ENCODE data around the gene ANGEL2.
"Not testable (repeated sequence)": the region's sequence is repeated elsewhere in the genome, so short reads cannot be mapped to it uniquely, and the experiment has no call there.

Gene ANGEL2

DNA sequence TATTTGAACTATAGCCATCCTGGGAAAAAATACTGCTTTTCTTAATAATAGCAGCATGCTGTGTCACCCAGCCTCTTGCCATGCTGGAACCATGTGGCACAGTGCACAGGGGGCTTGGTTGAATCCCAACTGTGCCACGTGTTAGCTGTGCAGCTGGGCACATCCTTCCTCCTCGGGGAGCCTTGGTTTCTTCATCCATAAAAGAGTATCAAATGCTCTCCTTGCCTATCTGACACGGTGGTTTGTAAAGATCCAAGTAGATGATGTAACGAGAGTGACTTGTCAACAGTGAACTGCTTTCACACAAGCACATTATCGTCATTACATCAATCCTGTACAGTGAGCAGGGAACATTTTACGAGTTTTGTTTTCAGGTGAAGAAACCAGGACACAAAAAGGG lies 41.0 kb downstream of the ANGEL2 start:
- no peak for FAIRE-seq

DNA sequence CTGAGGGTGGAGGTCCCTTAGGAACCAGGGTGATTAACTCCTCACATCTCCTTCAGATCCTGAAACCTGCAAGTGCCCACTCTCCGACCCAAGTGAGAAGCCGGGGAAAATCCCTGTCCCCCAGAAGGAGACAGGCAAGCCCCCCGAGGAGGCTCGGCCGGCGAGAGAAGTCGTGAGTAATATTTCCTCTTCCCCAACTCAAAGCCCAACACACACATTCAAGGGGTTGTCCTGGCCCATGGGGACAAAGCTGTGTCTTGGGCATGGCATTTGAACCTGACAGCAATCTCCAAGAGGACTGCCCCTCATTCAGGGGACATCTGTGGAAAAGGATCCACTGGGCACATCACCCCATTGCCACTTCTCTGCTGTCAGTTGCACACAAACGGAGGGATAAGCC lies 41.8 kb downstream of the ANGEL2 start:
- FAIRE-seq, result no peak

DNA sequence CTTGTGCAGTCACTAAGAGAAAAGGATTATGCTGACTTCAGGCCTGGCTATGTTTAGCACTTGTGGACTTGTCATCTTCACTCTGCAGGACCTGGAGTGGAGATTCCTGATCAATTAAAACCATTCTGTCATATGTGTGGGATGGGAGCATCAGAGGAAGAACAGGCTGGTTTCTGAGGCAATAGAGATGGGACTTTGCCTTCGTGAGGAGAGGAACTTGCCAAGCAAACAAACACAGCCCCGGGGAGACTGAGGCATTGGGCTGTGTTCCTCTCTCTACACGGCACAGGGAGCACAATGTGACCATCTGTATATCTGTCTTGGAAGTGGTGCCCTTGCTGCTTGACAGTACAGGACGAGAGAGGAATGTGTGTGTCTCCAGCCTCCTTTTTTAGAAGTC lies 42.2 kb downstream of the ANGEL2 start:
- FAIRE-seq, result no peak

DNA sequence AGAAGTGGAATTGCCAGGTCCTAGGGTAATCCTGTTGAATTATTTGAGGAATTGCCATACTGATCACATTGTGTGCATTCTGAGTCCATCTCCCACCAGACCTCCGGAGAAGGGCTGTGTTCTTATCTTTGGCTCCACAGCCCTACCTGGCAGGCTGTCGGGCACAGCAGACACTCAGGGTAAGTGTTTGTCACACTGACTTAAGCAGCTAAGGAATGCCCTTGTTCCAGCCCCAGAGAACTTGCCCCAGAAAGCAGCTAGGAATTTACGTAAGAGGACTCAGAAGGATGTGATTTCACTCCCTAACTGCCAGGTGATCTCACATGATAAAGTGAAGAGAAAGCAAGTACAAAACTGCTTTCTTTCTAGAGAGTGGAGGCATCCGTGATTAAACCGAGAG lies 44.4 kb downstream of the ANGEL2 start:
- no peak for FAIRE-seq

DNA sequence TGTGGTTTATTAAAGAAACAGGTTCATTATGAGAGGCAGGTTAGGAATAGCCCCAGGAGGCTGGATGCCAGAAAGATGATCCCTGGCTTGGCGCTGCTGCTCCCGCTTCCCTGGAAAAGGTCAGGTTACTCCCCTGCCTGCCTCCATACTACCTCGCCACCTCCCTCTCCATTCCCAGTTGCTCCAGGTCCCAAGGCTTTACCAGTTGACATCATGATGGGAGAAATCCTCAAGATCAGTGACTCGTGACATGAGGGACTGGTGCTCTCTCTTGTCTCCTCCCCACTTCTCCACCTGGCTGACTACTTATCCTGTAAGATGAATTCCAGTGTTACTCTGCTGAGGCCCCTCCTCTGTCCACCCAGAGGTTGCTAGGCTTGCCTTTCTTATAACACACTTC lies 45.6 kb downstream of the ANGEL2 start:
- no peak for FAIRE-seq

DNA sequence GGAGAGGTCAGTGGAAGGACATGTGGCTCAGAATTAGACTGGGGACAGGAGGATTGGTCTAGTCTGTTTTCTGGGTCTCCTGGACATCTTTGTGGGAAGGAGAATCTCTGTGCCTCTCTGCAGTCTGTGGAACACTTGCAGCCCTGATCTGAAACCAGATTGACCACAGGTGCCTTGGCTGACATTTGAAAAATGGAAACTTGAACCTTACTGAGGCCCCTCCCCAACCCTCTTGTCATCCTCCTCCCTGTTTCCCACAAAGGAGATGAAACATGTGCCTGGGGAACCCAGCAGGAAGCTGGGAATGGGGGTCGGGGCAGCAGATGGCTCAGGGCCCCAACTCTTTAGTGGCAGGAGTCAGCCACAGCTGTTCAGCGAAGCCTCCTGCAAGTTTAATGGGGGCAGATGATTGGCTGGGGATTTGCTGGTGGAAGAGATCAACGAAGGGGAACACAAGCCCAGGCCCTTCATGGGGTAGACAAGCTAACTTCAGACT lies 47.3 kb downstream of the ANGEL2 start:
- no peak for FAIRE-seq

DNA sequence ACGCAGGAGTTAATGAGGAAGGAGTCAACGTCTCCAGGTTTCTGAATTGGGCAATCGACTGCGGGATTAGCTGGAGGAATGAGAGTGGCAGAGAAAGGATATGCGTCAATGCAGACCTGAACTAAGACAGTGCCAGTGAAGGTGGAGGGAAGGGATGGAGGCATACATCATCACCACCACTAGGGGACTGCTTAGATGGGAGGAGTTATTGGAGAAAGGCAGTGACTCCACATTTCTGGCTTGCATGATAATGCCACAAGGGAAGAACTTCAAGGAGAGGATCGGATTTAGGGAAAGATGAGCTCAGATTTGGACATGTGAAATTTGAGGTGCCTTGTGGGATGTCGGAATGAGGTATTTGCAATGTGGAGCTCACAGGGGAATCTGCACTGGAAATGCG lies 47.9 kb downstream of the ANGEL2 start:
- no peak for FAIRE-seq

DNA sequence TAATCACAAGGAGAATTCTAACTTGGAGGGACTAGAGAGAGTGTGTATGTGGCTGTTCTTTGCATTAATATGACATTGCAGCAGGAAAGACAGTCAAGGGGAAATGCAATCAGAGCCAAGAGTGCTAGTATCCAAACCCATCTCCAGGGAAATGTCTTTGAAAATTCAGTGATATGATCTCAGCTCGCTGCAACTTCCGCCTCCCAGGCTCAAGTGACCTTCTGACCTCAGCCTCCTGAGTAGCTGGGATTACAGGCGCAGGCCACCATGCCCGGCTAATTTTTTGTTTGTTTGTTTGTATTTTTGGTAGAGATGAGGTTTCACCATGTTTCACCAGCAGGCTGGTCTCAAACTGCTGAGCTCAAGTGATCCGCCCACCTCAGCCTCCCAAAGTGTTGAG lies 49.1 kb downstream of the ANGEL2 start:
- no peak for FAIRE-seq

DNA sequence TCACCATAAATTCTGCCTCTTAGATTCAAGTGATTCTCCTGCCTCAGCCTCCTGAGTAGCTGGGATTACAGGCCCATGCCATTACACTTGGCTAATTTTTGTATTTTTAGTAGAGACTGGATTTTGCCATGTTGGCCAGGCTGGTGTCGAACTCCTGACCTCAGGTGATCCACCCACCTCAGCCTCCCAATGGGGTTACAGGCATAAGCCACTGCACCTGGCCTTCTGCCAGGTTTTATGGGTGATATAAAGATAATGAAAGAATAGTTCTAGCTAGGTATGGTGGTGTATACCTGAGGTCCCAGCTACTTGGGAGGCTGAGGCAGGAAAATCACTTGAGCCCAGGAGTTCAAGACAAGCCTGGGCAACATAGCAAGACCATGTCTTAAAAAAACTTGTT lies 50.7 kb downstream of the ANGEL2 start:
- not testable (repeated sequence) for FAIRE-seq

DNA sequence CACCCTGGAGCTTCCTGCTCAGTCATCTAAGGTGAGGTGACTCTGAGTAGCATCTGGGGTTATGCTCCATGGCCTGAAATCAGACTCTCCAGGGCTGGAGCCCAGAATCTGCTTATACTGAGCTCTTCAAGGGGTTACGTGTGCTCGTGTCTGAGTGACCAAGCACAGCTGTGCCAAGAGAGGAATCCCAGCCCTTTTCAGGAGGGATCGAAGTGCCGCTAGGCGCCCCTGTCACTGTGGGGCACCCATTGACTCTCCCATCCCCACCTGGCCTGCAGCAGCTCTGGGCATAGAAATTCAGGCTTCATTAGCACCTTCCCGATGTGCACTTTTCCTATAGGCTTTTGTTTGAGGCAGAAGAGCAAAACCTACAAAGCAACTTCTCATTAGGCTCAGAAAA lies 51.6 kb downstream of the ANGEL2 start:
- no peak for FAIRE-seq

DNA sequence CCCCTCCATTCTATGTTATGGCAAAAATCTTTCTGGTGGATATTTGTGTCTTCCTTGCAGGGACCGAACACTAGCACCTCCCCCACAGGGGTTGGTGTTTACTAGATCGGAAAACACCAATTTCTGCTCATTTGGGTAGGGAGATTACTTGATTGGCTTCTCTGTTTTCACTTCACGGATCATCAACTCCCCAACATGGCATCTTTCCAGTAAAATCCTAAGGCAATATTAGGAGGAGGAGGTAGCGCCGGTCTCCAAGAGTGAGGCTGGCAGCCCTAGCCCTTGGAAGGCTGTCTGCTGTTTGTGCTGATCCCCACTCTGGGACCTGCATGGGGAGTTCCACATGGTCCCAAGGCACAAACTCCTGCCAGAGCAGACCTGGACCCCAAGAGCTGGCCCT lies 53.2 kb downstream of the ANGEL2 start:
- no peak for FAIRE-seq

DNA sequence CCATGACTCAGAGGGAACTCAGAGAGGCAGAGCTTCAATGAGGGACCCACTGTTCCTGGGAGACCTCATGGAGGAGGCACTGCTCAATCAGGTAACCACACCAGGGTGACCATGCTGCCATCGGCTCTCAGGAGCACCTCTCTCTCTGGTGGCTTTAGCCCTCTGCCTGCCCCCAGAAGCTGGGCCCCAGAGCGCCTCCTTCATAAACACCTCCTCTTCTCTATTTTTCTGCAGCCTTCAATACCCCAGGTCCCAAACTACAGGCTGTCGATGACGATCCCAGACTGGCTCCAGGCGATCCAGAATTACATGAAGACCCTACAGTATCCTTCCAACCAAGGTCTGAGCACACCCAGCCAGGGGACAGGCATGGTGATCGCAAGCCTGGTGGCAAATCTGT lies 54.7 kb downstream of the ANGEL2 start:
- no peak for FAIRE-seq

DNA sequence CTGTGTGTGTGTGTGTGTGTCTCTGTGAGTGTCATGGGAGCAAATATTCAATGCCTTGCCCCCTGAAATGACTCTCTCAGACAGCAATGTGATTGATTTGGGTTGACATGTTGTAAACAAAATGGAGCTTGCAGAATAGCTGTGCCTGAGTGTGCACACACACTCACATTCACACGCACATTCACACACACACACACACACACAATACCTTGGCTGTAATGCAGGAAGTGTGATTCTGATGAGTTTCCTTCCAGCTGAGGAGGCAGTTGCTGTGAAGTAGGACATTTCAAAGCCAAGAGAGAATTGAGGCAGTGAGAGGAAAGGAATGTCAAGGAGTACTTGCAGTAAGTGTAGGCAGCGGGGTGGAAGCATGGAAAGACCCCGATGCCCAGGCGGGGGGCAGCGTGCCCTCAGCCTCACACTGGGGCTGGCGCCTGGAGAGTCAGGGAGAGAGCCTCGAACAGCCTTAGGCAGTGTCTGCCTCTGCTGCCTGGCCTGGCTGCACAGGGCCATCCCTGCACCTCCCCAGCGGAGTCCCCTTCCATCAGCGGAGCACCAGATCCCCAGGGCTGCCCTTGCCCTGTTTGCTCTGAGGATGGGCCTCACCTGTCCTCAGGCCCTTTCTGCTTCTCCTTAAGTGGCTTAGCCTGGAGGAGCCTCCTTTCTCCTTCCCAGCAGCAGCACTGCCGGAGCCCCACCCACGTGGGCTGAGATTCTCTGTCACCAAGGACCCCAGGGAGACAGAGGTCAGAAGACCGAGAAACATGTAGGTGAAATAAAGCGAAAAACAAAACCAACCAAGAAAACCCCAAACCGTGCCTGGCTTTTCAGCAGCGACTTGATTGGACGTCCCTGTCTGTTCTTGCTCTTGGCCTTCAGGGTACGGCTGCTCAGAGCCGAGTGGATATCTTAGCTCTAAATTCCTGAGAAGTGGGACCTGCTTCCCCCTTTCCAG lies 56.1 kb downstream of the ANGEL2 start:
- FAIRE-seq, result no peak

DNA sequence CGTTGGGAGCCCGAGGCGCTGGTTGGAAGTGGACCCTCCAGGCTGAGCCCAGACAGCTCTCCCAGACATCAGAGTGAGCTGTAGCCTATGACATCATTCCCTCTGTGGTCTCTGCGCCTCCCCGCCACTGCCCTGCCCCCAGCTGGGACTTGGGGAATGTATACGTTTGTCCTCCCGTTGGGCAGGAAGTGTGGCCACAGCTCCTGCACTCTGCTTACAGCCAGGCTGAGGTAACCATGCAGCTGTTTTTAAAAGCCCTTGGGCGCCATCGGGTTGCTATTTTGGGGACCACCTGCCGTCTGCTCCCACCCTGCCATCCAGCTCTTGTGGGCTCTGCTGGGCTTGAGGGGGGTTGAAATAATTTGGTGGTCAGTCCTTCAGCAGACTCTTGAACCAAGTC lies 57.5 kb downstream of the ANGEL2 start:
- no peak for FAIRE-seq

DNA sequence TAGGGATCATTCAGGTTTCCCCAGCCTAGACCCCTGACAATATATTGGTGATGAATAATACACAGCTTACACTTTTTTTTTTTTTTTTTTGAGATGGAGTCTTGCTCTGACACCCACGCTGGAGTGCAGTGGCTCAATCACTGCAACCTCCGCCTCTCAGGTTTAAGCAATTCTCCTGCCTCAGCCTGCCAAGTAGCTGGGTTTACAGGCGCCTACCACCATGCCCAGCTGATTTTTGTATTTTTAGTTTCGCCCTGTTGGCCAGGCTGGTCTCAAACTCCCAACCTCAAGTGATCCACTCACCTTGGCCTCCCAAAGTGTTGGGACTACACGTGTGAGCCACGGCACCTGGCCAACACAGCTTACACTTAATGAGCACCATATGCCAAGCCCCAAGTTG lies 58.1 kb downstream of the ANGEL2 start:
- no peak for FAIRE-seq

DNA sequence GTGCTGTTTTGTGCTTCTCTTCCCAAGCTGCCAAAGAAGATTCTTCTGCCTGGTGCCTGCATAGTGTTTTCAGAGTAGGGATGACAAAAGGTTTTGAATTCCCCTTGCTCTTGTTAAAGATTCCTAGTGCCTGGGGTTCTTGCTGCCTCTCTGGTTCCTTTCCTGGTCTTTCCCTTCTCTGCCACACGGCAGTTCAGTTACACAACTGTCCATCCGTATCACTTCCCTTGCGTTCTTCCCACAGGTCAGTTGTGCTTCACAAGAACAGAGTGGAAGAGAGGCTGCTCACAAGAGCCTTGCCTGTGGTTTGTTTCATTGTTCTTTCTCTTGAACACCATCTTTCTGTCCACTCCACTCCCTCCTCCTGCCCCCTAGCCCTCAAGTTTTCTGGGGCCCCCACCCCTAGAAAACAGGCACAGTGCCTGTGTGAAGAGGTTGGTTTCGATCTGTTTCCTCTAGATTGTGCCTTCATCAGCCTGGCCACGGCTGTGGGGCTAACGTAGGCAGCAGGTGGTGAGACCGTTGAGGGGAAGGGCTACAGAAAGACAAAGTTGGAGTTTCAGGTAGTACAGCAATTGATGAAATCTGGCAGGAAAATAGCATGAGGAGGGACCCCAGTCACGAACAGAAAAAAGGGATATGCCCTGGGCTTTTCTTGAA lies 59.6 kb downstream of the ANGEL2 start:
- no peak for FAIRE-seq

DNA sequence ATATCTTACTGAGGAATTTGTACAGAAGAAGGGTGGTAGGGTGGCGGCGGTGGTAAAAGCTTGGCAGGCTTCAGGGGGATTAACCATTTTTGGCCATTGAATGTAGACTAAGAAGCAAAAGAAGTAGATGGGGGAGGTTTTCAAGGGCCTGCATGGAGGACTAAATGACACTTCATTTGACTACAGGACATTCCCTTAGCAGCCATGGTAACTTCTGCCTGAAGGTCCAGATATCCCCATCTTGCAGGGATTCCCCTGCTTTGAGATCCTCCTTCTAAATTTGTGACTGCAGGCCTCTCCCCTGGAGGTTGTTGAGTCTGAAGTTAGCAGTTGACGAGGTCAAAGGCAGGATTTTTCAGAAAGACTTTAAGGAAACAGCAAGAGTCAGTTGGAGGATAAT lies 60.6 kb downstream of the ANGEL2 start:
- no peak for FAIRE-seq

DNA sequence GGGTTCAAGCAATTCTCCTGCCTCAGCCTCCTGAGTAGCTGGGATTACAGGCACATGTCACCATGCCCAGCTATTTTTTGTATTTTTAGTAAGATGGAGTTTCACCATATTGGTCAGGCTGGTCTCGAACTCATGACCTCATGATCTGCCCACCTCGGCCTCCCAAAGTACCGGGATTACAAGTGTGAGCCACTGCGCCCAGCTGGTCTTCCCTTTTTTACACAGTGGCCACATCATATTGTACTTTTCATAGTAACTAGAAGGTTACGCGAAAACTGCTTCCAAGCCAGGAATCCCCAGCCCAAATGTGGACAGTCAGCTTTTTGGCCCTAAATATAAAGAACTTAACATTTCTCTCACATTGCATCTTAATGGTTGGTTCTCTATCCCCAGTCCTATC lies 61.2 kb downstream of the ANGEL2 start:
- FAIRE-seq, result no peak

DNA sequence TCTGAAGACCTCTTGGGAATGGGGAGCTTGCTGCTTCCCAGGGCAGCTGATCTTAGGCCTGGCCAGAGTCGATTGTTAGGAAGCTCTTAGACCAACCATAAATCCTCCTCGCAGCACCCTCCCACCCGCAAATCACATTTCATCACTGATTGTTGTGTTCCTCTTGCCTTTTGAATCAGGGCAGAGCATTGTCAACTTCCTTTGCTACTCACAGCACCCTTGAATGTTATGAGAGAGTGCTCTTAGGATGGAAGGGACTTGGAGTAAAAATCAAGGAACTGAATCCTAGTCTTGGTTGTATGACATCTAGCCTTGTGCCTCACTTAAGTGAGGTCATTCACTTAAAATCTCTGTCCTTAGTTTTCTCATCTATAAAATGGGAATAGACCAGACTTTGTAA lies 62.3 kb downstream of the ANGEL2 start:
- FAIRE-seq, result no peak

DNA sequence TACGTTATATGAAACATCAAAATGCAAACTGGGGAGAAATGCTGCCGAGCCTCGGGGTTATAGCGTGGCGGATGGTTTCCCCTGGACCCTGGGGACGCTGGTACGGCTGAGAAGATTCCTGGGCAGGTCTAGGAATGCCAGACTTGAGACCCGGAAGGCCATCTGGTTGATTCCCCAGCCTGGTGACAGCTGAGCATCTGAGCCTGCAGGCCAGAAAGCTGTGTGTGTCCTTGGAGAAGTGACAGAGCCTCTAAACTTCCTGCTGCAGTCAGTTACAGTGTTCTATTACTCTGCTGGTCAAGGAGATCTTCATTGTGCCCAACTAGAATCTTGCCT lies 63.1 kb downstream of the ANGEL2 start:
- FAIRE-seq, result no peak

DNA sequence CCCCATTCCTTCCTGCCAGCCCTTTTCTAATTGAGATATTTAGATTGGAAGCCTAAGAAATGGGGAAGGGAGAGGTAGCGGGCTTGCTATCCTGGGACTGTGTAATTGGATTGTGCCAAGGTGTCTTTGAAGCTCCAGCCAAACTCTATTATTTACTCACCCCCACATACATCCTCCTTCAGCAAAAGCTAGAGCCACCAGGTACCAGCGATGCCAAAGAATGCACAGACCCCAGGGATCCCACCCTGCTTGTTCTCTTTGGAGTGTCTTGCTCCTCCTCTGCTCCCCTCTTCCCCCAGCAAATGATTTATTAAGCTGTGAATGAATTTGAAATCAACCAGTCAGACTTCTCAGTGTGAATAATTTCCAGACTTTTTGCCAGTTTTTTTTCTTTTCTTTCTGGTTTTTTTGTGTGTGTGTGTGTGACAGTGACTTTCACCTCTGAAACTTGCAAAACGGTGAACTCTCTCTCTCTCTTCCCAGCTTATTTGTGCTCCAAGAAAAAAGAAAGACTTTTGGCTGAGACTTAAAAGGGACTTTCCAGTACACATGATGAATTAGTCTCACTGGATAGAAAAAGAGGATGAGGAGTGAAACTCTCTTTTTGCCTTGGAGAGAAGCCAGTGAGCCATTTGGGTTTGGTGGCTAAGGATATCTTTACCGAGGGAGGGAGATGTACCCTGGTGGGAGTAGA lies 63.6 kb downstream of the ANGEL2 start:
- no peak for FAIRE-seq

DNA sequence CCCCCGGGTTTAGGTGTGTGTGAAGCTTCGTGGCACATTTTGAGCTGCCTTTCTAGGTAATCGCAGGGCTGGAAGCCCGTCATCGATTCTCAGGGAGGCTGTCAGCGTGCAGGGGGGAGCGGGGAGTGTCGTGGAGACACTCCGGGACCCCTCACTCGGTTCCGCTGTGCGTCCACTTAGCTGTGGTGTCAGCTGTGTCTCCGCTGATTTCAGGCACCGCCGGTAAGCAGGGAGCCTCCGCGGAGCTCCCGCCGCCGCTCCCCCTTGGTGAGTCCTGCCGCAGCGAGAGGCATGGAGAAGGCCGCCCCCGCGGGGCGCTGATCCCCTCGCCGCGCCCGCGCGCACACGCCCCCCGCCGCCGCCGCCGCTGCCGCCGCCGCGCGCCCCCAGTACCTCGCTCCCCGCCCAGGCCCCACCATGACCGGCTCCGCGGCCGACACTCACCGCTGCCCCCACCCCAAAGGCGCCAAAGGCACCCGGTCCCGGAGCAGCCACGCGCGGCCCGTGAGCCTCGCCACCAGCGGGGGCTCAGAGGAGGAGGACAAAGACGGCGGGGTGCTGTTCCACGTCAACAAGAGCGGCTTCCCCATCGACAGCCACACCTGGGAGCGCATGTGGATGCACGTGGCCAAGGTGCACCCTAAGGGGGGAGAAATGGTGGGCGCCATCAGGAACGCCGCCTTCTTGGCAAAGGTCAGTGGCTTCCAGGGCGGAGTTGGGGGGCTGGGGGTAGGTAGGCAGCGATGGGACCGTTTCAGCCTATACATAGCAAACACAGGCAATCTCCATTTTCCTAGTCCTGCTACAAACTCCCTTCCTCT lies 64.3 kb downstream of the ANGEL2 start:
- no peak for FAIRE-seq
